Keratinocyte (primary cell): ENCODE data around the gene EFCAB10. TPM values are rescaled to one million over a fixed set of nuclear protein-coding genes. Genes with fewer than 3 reads are reported as not detected.
A peak's percentile ranks its signal among the peaks of the same experiment; 100 is the strongest.

ENCODE experiments used
- DNase-seq: peaks from one replicate; pipeline ENCODE4 v3.0.0-alpha.2; 2011; ENCODE audit warnings: low read depth, missing footprints, low spot score
- FAIRE-seq: peaks from 2 replicates; lab custom pipeline; 2011; peaks lifted over from hg19 to GRCh38; lab: Jason Lieb, UNC
- H2AFZ ChIP-seq: 2 replicates; pipeline ENCODE4 v1.6.0; 2012; ENCODE audit warnings: low read length, control low read depth, inconsistent platforms; ENCODE audit not compliant: control insufficient read depth
- H3K27ac ChIP-seq: 2 replicates; pipeline ENCODE4 v1.5.1; 2011; ENCODE audit warnings: low read length; ENCODE audit not compliant: control insufficient read depth, insufficient read depth
- H3K27me3 ChIP-seq: 3 replicates; pipeline ENCODE4 v1.6.0; 2011; ENCODE audit warnings: low read length; ENCODE audit not compliant: control insufficient read depth, insufficient read depth; ENCODE audit errors: extremely low read depth
- H3K36me3 ChIP-seq, 2 experiments: 2 replicates in 1 of 2; 3 replicates in 1 of 2; pipeline ENCODE4 v1.5.1; 2011; ENCODE audit warnings: low read length in 2 of 2, mild to moderate bottlenecking in 1 of 2; ENCODE audit not compliant: control insufficient read depth in 2 of 2, insufficient read depth in 2 of 2; ENCODE audit errors: extremely low read depth in 1 of 2
- H3K4me1 ChIP-seq: 3 replicates; pipeline ENCODE4 v1.5.1; 2011; ENCODE audit warnings: low read length; ENCODE audit not compliant: control insufficient read depth, insufficient read depth; ENCODE audit errors: extremely low read depth
- H3K4me2 ChIP-seq: 3 replicates; pipeline ENCODE4 v1.6.0; 2011; ENCODE audit warnings: low read depth, low read length; ENCODE audit not compliant: control insufficient read depth, insufficient read depth; ENCODE audit errors: extremely low read depth
- H3K4me3 ChIP-seq, 3 experiments: fragments of 200-600 bp in 1 of 3; sonication (generic) in 1 of 3; 2 replicates in 2 of 3; 3 replicates in 1 of 3; pipeline ENCODE4 v1.5.1; 2011 to 2016; ENCODE audit warnings: low read length in 3 of 3, mild to moderate bottlenecking in 3 of 3, control low read depth in 2 of 3, inconsistent platforms in 1 of 3, low read depth in 1 of 3, mixed read lengths in 1 of 3, mixed run types in 1 of 3, moderate library complexity in 1 of 3; ENCODE audit not compliant: control insufficient read depth in 2 of 3, insufficient read depth in 2 of 3; ENCODE audit errors: extremely low read depth in 1 of 3
- H3K79me2 ChIP-seq: 2 replicates; pipeline ENCODE4 v1.6.0; 2012; ENCODE audit warnings: low read length; ENCODE audit not compliant: control insufficient read depth, insufficient read depth
- H3K9ac ChIP-seq: 3 replicates; pipeline ENCODE4 v1.6.0; 2011; ENCODE audit warnings: low read length; ENCODE audit not compliant: control insufficient read depth, insufficient read depth; ENCODE audit errors: extremely low read depth
- H3K9me1 ChIP-seq: 3 replicates; pipeline ENCODE4 v1.6.0; 2011; ENCODE audit warnings: low read length; ENCODE audit not compliant: control insufficient read depth, insufficient read depth; ENCODE audit errors: extremely low read depth
- H3K9me3 ChIP-seq: 2 replicates; pipeline ENCODE4 v1.5.1; 2012; ENCODE audit warnings: low read depth, low read length; ENCODE audit not compliant: control insufficient read depth
- H4K20me1 ChIP-seq: 3 replicates; pipeline ENCODE4 v1.6.0; 2011; ENCODE audit warnings: low read length; ENCODE audit not compliant: control insufficient read depth, insufficient read depth; ENCODE audit errors: extremely low read depth
- EZH2 ChIP-seq: IDR thresholded peaks from one replicate; pipeline ENCODE4 v1.6.1; 2012; ENCODE audit warnings: inconsistent platforms, mild to moderate bottlenecking, low read length, moderate library complexity
- dilution Hi-C: fragments of 300-500 bp; cut with MboI; formaldehyde crosslinking; loops from one replicate; pipeline ENCODE4 v1.7.0; 2020; ENCODE audit warnings: low sequenced_read_pairs; ENCODE audit not compliant: extremely low pct_ligation_motif_present
- polyA minus RNA-seq, 3 experiments: library from RNA; depleted of rRNA, polyadenylated mRNA; stranded (reverse); fragments of >200 nt; gene quantifications; 1 replicate in 1 of 3; 2 replicates in 1 of 3; 3 replicates in 1 of 3; pipeline ENCODE4 v1.2.3, GENCODE V29; 2011
- polyA plus RNA-seq, 5 experiments: library from polyadenylated mRNA; depleted of rRNA in 3 of 5; stranded (reverse) in 3 of 5; stranded (forward) in 1 of 5; unstranded in 1 of 5; fragments of >200 nt; gene quantifications; 1 replicate in 1 of 5; 2 replicates in 3 of 5; 3 replicates in 1 of 5; pipeline versions ENCODE4 v1.2.1 to v1.2.3, GENCODE V29; 2011 to 2012; ENCODE audit warnings: missing spikeins in 2 of 5, low read depth in 1 of 5, low replicate concordance in 1 of 5
- TF ChIP-seq, protein P1 (sequence below), 3 experiments: IDR thresholded peaks in 1 of 3; conservative IDR thresholded peaks in 1 of 3; optimal IDR thresholded peaks in 1 of 3; 2 replicates in 2 of 3; 3 replicates in 1 of 3; pipeline versions ENCODE3 to v1.5.1; 2011; ENCODE audit warnings: low read length in 3 of 3, mild to moderate bottlenecking in 3 of 3, moderate library complexity in 2 of 3, control low read depth in 1 of 3, inconsistent platforms in 1 of 3; ENCODE audit not compliant: insufficient read depth in 2 of 3; ENCODE audit errors: extremely low read depth in 1 of 3

The EFCAB10 gene
- polyA plus RNA-seq (0.07 TPM in 1 of 3 replicates, not detected in the others), polyA minus RNA-seq (0.58 TPM in 1 of 3 replicates, not detected in the others)
- polyA plus RNA-seq (2011; ENCODE audit: low read depth), result 0.32 TPM
- 0.11 TPM in 1 of 2 replicates, not detected in the other for polyA plus RNA-seq (2011; cell fraction: cytosol; rRNA removed)
- 0.11 TPM in 1 of 2 replicates, not detected in the other for polyA plus RNA-seq (2011; cell fraction: nucleus; rRNA removed)
- polyA plus RNA-seq (2012; ENCODE audit: low replicate concordance), result 0.20 and 0.24 TPM in 2 replicates
- polyA minus RNA-seq (2011; cell fraction: cytosol; rRNA and poly(A)+ RNA removed), result not detected
- not detected in 2 replicates for polyA minus RNA-seq (2011; cell fraction: nucleus; rRNA and poly(A)+ RNA removed)

GRCh38 chr7:105581066-105581811, at the start of gene EFCAB10:
Gene EFCAB10, minus strand, starts transcription at chr7:105581493. Its CDS starts 30 bp downstream, at chr7:105581463.
- Histone ChIP-seq H3K36me3 (no peaks in the 10 kb centered on the region), H3K9ac (peak within 1 kb of the TSS; percentile 33), H3K9me3 (no peaks in the 10 kb centered on the region), H3K4me2 (peak within 1 kb of the TSS; percentile 75), H3K4me1 (peaks cover 2% of the 10 kb centered on the region), H3K4me3 (peak within 1 kb of the TSS in 2 of 3 experiments; percentile 16 to 53), H3K79me2 (no peaks in the 10 kb centered on the region), H3K27ac (no peak within 1 kb of the TSS), H3K9me1 (no peaks in the 10 kb centered on the region), H2AFZ (peak within 1 kb of the TSS; percentile 79), H3K27me3 (no peaks in the 10 kb centered on the region), H4K20me1 (no peaks in the 10 kb centered on the region)
- no peak for FAIRE-seq
- no peak for DNase-seq
- TF ChIP-seq EZH2, result no peak
- TF ChIP-seq, protein P1, sequence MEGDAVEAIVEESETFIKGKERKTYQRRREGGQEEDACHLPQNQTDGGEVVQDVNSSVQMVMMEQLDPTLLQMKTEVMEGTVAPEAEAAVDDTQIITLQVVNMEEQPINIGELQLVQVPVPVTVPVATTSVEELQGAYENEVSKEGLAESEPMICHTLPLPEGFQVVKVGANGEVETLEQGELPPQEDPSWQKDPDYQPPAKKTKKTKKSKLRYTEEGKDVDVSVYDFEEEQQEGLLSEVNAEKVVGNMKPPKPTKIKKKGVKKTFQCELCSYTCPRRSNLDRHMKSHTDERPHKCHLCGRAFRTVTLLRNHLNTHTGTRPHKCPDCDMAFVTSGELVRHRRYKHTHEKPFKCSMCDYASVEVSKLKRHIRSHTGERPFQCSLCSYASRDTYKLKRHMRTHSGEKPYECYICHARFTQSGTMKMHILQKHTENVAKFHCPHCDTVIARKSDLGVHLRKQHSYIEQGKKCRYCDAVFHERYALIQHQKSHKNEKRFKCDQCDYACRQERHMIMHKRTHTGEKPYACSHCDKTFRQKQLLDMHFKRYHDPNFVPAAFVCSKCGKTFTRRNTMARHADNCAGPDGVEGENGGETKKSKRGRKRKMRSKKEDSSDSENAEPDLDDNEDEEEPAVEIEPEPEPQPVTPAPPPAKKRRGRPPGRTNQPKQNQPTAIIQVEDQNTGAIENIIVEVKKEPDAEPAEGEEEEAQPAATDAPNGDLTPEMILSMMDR (optimal IDR thresholded peaks at IDR 0.05 in 1 of 3, IDR thresholded peaks at IDR 0.05 in 1 of 3, conservative IDR thresholded peaks at IDR 0.05 in 1 of 3; ENCODE audit: extremely low read depth in 1 of 3, insufficient read depth in 2 of 3, low read length in 3 of 3), result no peak
- dilution Hi-C loops, result no loop called here

- no peak overlapping the region for H3K9ac ChIP-seq
- FAIRE-seq, result no peak
- no peak for TF ChIP-seq EZH2
- TF ChIP-seq, protein P1 (optimal IDR thresholded peaks at IDR 0.05 in 1 of 3, IDR thresholded peaks at IDR 0.05 in 1 of 3, conservative IDR thresholded peaks at IDR 0.05 in 1 of 3; ENCODE audit: extremely low read depth in 1 of 3, insufficient read depth in 2 of 3, low read length in 3 of 3), result no peak
Measured at GRCh38 chr7:105625986-105626385, 44.7 kb upstream of the EFCAB10 start.

More at GRCh38 chr7:105625986-105626385, 44.7 kb upstream of the EFCAB10 start:
- Histone ChIP-seq H3K9me3 (peaks cover 1% of the 10 kb centered on the region), H2AFZ (no peak overlapping the region), H3K4me2 (no peak overlapping the region), H3K4me3 (no peak overlapping the region), H3K4me1 (no peaks in the 10 kb centered on the region), H3K27ac (no peak overlapping the region), H3K79me2 (no peaks in the 10 kb centered on the region), H3K27me3 (no peaks in the 10 kb centered on the region), H3K36me3 (peaks cover 2 to 6% of the 10 kb centered on the region in 2 experiments), H4K20me1 (no peaks in the 10 kb centered on the region), H3K9me1 (no peaks in the 10 kb centered on the region)
- DNase-seq, result no peak
- dilution Hi-C loops, result no loop called here
